GM19397 (cell line): ENCODE measurements around the gene SGTB.
"Not testable (repeated sequence)": the region's sequence is repeated elsewhere in the genome, so short reads cannot be mapped to it uniquely, and the experiment has no call there.

Source experiments
- ATAC-seq: cut with Tn5 transposase; IDR thresholded peaks from one replicate; pipeline ENCODE4 v1.9.1; 2021; ENCODE audit warnings: mild to moderate bottlenecking, moderate library complexity; ENCODE audit not compliant: unreplicated experiment

The SGTB gene

GRCh38 chr5:65674749-65675148 lies 47.2 kb downstream of the SGTB start:
- ATAC-seq, result no peak

GRCh38 chr5:65672796-65673195 lies 49.1 kb downstream of the SGTB start:
- no peak for ATAC-seq

GRCh38 chr5:65668696-65669095 lies 53.2 kb downstream of the SGTB start:
- no peak for ATAC-seq

GRCh38 chr5:65663804-65664521 lies 57.9 kb downstream of the SGTB start:
- ATAC-seq, result no peak

- no peak for ATAC-seq
Observed at GRCh38 chr5:65654713-65655112, 67.2 kb downstream of the SGTB start.

GRCh38 chr5:65651144-65651543 lies 70.8 kb downstream of the SGTB start:
- ATAC-seq, result no peak

- no peak for ATAC-seq
Observed at GRCh38 chr5:65647941-65648340, 74.0 kb downstream of the SGTB start.

- ATAC-seq, result no peak
Observed at GRCh38 chr5:65646938-65647337, 75.0 kb downstream of the SGTB start.

GRCh38 chr5:65640240-65640639 lies 81.7 kb downstream of the SGTB start:
- ATAC-seq, result no peak

GRCh38 chr5:65630981-65631380 lies 90.9 kb downstream of the SGTB start:
- ATAC-seq, result no peak

GRCh38 chr5:65625743-65626142 lies 96.2 kb downstream of the SGTB start:
- no peak for ATAC-seq

- ATAC-seq, result peak; percentile 71
Observed at GRCh38 chr5:65624571-65625555, 97.0 kb downstream of the SGTB start, which contains the start of the genes SHLD3 and TRAPPC13. SHLD3 (plus strand) TSS chr5:65625027; CDS start chr5:65629588, 4,561 bp downstream. TRAPPC13 (plus strand) TSS chr5:65625027; CDS start chr5:65625061, 34 bp downstream.

GRCh38 chr5:65624025-65624570 lies 97.8 kb downstream of the SGTB start, which contains the start of gene TRIM23:
TRIM23 (minus strand) TSS chr5:65624333; CDS start chr5:65624274, 59 bp downstream.
- peak; percentile 96 for ATAC-seq

- ATAC-seq, result no peak
Observed at GRCh38 chr5:65623482-65623881, 98.4 kb downstream of the SGTB start.

GRCh38 chr5:65621961-65622360 lies 99.9 kb downstream of the SGTB start:
- not testable (repeated sequence) for ATAC-seq

- no peak for ATAC-seq
Observed at GRCh38 chr5:65620021-65620420, 101.9 kb downstream of the SGTB start.
